ENCODE measurements around the gene STRA6.

STRA6 gene

GRCh38 chr15:74207652-74208440 lies 5.3 kb upstream of the STRA6 start:
- DNase-seq (ENCODE audit: low read depth): no peak
- TF ChIP-seq CTCF (IDR thresholded peaks at IDR 0.05; ENCODE audit: control insufficient read depth, extremely low read depth, insufficient read depth): no peak

DNA sequence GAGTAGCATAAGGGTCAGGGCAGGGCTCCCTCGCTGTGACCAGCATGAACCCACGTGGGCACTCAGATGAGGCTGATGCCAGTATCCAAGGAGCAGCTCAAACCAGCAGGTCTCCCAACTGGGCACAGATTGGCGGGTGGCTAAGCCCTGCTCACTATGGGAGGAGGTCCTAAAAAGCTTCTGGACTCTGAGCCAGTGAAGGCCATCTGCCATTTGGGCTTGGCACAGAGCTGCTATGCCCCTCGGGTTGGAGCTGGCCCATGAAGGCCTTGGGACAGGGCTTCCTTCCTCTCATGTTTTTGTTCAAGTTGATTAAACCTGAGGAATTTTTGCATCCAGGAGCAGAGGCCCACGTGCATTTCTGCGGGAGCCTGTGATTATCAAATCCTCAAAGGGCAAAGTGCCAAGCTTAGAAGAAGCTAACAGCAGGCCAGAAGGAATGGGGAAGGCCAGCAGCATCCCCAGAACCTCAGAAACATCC lies 4.3 kb upstream of the STRA6 start:
- DNase-seq (ENCODE audit: low read depth): no peak
- no peak overlapping the region for H3K4me3 ChIP-seq (ENCODE audit: low read depth, low read length)
- no peak for TF ChIP-seq CTCF (IDR thresholded peaks at IDR 0.05; ENCODE audit: control insufficient read depth, extremely low read depth, insufficient read depth)

More at GRCh38 chr15:74207652-74208440, 5.3 kb upstream of the STRA6 start:
- no peak overlapping the region for H3K4me3 ChIP-seq (ENCODE audit: low read depth, low read length)

GRCh38 chr15:74205582-74205947 lies 3.0 kb upstream of the STRA6 start:
- H3K4me3 ChIP-seq (ENCODE audit: low read depth, low read length): no peak overlapping the region
- no peak for TF ChIP-seq CTCF (IDR thresholded peaks at IDR 0.05; ENCODE audit: control insufficient read depth, extremely low read depth, insufficient read depth)
- no peak for DNase-seq (ENCODE audit: low read depth)

- no peak for TF ChIP-seq CTCF (IDR thresholded peaks at IDR 0.05; ENCODE audit: control insufficient read depth, extremely low read depth, insufficient read depth)
- no peak overlapping the region for H3K4me3 ChIP-seq (ENCODE audit: low read depth, low read length)
- no peak for DNase-seq (ENCODE audit: low read depth)
Measured at GRCh38 chr15:74203914-74204431, 1.4 kb upstream of the STRA6 start.

DNA sequence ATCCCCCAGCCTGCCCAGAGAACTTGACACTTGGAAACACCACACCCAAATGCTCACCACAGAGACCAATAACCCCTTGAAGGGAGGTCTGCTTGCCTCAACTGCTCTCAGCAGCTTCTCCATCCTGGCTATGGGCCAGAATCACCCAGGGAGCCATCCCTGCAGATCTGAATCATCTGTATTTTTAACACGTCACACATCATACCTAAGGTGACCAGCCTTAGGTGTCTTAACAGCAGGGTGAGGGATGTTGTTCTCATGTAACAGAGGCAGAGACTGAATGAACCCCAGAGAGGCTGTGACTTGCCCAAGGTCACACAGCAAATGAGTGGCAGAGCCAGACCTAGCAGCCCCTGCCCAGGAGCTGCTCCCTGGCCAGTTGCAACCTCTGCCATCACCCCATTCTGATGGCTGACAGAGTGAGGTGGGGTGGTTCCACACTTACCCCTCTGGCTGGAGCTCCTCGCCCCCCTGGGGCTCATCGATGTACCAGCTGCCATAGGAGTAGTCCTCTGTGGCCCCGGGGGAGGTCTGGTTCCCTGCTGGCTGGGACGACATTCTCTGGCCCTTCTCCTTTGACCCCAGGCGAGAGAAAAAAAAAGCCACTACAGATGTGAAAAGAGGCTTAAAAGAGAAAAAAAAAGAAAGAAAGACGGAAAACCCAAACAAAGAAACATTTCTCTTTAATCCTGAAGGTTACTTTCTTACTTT lies 722 bp downstream of the STRA6 start:
- DNase-seq (ENCODE audit: low read depth): no peak
- no peak overlapping the region for H3K4me3 ChIP-seq (ENCODE audit: low read depth, low read length)
- no peak for TF ChIP-seq CTCF (IDR thresholded peaks at IDR 0.05; ENCODE audit: control insufficient read depth, extremely low read depth, insufficient read depth)

DNA sequence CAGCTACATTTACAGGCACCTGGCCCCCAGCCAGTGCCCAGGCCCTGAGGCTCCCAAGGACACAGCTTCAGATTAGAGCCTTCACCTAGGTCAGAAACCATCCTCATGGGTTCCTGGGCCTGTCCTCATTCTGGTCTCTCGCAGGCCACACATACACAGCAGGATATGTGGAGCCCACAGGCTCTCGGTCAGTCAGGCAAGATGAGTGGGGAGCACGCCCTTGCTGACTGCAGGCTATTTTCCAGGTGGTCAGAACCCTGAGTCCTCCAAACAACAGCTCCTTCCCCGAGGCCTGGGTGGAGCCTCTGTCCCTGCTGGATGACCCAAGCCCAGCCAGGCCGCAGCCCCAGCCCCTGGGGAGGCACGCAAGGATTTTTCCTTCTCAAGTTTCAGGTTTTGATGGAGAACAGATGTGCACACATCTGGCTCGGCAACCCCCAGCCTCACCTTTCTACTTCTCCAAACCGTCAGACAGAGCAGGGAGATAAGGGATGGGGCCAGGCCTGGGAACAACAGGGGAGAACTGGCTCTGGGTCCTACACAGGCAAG lies 1.6 kb downstream of the STRA6 start:
- TF ChIP-seq CTCF (IDR thresholded peaks at IDR 0.05; ENCODE audit: control insufficient read depth, extremely low read depth, insufficient read depth): no peak
- no peak for DNase-seq (ENCODE audit: low read depth)
- H3K4me3 ChIP-seq (ENCODE audit: low read depth, low read length): no peak overlapping the region

Measured in LNCaP clone FGC (cell line).